ENCODE measurements around the gene ANKRD11.
"Not testable (repeated sequence)": the region's sequence is repeated elsewhere in the genome, so short reads cannot be mapped to it uniquely, and the experiment has no call there.

The ANKRD11 gene

GRCh38 chr16:89428605-89429004 lies 61.8 kb downstream of the ANKRD11 start:
- DNase-seq (ENCODE audit: low read depth): not testable (repeated sequence)

- DNase-seq (ENCODE audit: low read depth): no peak
These were observed 63.4 kb downstream of the ANKRD11 start for GRCh38 chr16:89426736-89427530.

- no peak for DNase-seq (ENCODE audit: low read depth)
These were observed 64.8 kb downstream of the ANKRD11 start for GRCh38 chr16:89425523-89425922.

- no peak for DNase-seq (ENCODE audit: low read depth)
These were observed 66.6 kb downstream of the ANKRD11 start for GRCh38 chr16:89423681-89424260.

GRCh38 chr16:89422905-89423630 lies 67.3 kb downstream of the ANKRD11 start:
- DNase-seq (ENCODE audit: low read depth): peak; percentile 60

- DNase-seq (ENCODE audit: low read depth): no peak
These were observed 67.8 kb downstream of the ANKRD11 start for GRCh38 chr16:89422527-89422904.

GRCh38 chr16:89421300-89421699 lies 69.1 kb downstream of the ANKRD11 start:
- not testable (repeated sequence) for DNase-seq (ENCODE audit: low read depth)

- no peak for DNase-seq (ENCODE audit: low read depth)
These were observed 70.2 kb downstream of the ANKRD11 start for GRCh38 chr16:89420204-89420603.

GRCh38 chr16:89418352-89418751 lies 72.0 kb downstream of the ANKRD11 start:
- DNase-seq (ENCODE audit: low read depth): no peak

GRCh38 chr16:89417352-89417751 lies 73.0 kb downstream of the ANKRD11 start:
- DNase-seq (ENCODE audit: low read depth): no peak

- DNase-seq (ENCODE audit: low read depth): no peak
These were observed 76.4 kb downstream of the ANKRD11 start for GRCh38 chr16:89413811-89414585.

GRCh38 chr16:89412811-89413210 lies 77.5 kb downstream of the ANKRD11 start:
- no peak for DNase-seq (ENCODE audit: low read depth)

- no peak for DNase-seq (ENCODE audit: low read depth)
These were observed 79.0 kb downstream of the ANKRD11 start for GRCh38 chr16:89411335-89411850.

GRCh38 chr16:89410794-89411309 lies 79.5 kb downstream of the ANKRD11 start:
- no peak for DNase-seq (ENCODE audit: low read depth)

- DNase-seq (ENCODE audit: low read depth): no peak
These were observed 80.0 kb downstream of the ANKRD11 start for GRCh38 chr16:89410322-89410721.

- peak; percentile 53 for DNase-seq (ENCODE audit: low read depth)
These were observed 81.1 kb downstream of the ANKRD11 start for GRCh38 chr16:89409161-89409711.

- DNase-seq (ENCODE audit: low read depth): no peak
These were observed 82.0 kb downstream of the ANKRD11 start for GRCh38 chr16:89408315-89408714.

- no peak for DNase-seq (ENCODE audit: low read depth)
These were observed 82.4 kb downstream of the ANKRD11 start for GRCh38 chr16:89407925-89408300.

GRCh38 chr16:89407282-89407924 lies 83.0 kb downstream of the ANKRD11 start:
- DNase-seq (ENCODE audit: low read depth): no peak

GRCh38 chr16:89406277-89406888 lies 84.0 kb downstream of the ANKRD11 start:
- no peak for DNase-seq (ENCODE audit: low read depth)

- no peak for DNase-seq (ENCODE audit: low read depth)
These were observed 85.8 kb downstream of the ANKRD11 start for GRCh38 chr16:89404561-89404960.

Data from stimulated activated CD8-positive, alpha-beta memory T cell treated with anti-CD3 and anti-CD28 coated beads, Interleukin-12 subunit alpha, Interleukin-12 subunit beta, amount 100 ng/mL, for 4 hours (primary cell).